ENCODE measurements around the gene ZC2HC1B.
"Not testable (repeated sequence)": the region's sequence is repeated elsewhere in the genome, so short reads cannot be mapped to it uniquely, and the experiment has no call there.

ZC2HC1B gene

GRCh38 chr6:143842902-143843676 lies 21.2 kb upstream of the ZC2HC1B start, which contains the start of gene LTV1:
TSS of gene LTV1 (plus strand) at chr6:143843338. CDS start at chr6:143843478, 140 bp downstream.
- Histone ChIP-seq H3K27me3 (ENCODE audit: control insufficient read depth in 1 of 2, insufficient read depth in 2 of 2, low read length in 2 of 2) (no peaks in the 10 kb centered on the region), H3K9ac (ENCODE audit: low read length) (peak within 1 kb of the TSS; percentile 99), H3K4me3 (ENCODE audit: low read depth in 1 of 2, low read length in 2 of 2) (peak within 1 kb of the TSS; percentile 94 to 97), H3K4me1 (ENCODE audit: insufficient read depth, low read length) (peaks cover 7% of the 10 kb centered on the region), H3K9me3 (ENCODE audit: low read length) (no peaks in the 10 kb centered on the region), H3K36me3 (ENCODE audit: insufficient read depth, low read length) (peaks cover 30% of the 10 kb centered on the region), H3K27ac (ENCODE audit: low read depth, low read length) (peak within 1 kb of the TSS; percentile 97)

- Histone ChIP-seq H3K36me3 (ENCODE audit: insufficient read depth, low read length) (peaks cover 35% of the 10 kb centered on the region), H3K9me3 (ENCODE audit: low read length) (no peaks in the 10 kb centered on the region), H3K9ac (ENCODE audit: low read length) (peak overlapping the region; percentile 99), H3K27ac (ENCODE audit: low read depth, low read length) (peak overlapping the region; percentile 97), H3K4me3 (ENCODE audit: low read depth in 1 of 2, low read length in 2 of 2) (peak overlapping the region; percentile 94 to 97), H3K4me1 (ENCODE audit: insufficient read depth, low read length) (peaks cover 7% of the 10 kb centered on the region), H3K27me3 (ENCODE audit: control insufficient read depth in 1 of 2, insufficient read depth in 2 of 2, low read length in 2 of 2) (no peaks in the 10 kb centered on the region)
Observed at GRCh38 chr6:143843677-143843999, 20.6 kb upstream of the ZC2HC1B start.

- Histone ChIP-seq H3K27me3 (ENCODE audit: control insufficient read depth in 1 of 2, insufficient read depth in 2 of 2, low read length in 2 of 2) (no peaks in the 10 kb centered on the region), H3K36me3 (ENCODE audit: insufficient read depth, low read length) (peaks cover 39% of the 10 kb centered on the region), H3K27ac (ENCODE audit: low read depth, low read length) (peak overlapping the region; percentile 97), H3K4me1 (ENCODE audit: insufficient read depth, low read length) (peaks cover 7% of the 10 kb centered on the region), H3K9me3 (ENCODE audit: low read length) (no peaks in the 10 kb centered on the region), H3K4me3 (ENCODE audit: low read depth in 1 of 2, low read length in 2 of 2) (peak overlapping the region; percentile 94 to 97), H3K9ac (ENCODE audit: low read length) (peak overlapping the region; percentile 99)
Observed at GRCh38 chr6:143844006-143844405, 20.3 kb upstream of the ZC2HC1B start.

DNA sequence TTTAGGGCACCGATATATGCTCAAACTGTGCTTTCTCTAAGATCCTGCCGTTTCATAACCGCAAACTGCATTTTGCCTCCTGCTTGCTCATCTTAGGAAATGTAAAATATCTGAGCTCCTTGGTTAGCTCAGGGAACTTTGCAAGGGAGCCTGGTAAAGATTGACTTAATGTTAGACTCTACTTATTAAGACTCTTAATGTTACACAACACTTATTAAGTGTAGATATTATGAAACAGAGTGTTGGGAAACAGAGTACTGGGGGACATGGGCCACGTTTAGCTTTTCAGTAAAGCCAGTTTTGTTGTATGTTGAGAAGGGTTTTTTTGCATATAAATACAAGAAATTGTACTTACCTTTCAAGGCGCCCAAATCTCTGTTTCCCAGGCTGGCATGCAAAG lies 19.2 kb upstream of the ZC2HC1B start:
- no peaks in the 10 kb centered on the region for H3K9me3 ChIP-seq (ENCODE audit: low read length)
- H3K27ac ChIP-seq (ENCODE audit: low read depth, low read length) = no peak overlapping the region
- H3K36me3 ChIP-seq (ENCODE audit: insufficient read depth, low read length) = peaks cover 49% of the 10 kb centered on the region
- H3K9ac ChIP-seq (ENCODE audit: low read length) = no peak overlapping the region
- peaks cover 7% of the 10 kb centered on the region for H3K4me1 ChIP-seq (ENCODE audit: insufficient read depth, low read length)
- H3K27me3 ChIP-seq (ENCODE audit: control insufficient read depth in 1 of 2, insufficient read depth in 2 of 2, low read length in 2 of 2) = no peaks in the 10 kb centered on the region
- no peak overlapping the region for H3K4me3 ChIP-seq (ENCODE audit: low read depth in 1 of 2, low read length in 2 of 2)

- H3K27me3 ChIP-seq (ENCODE audit: control insufficient read depth in 1 of 2, insufficient read depth in 2 of 2, low read length in 2 of 2); H3K9ac ChIP-seq (ENCODE audit: low read length); H3K4me3 ChIP-seq (ENCODE audit: low read depth in 1 of 2, low read length in 2 of 2); H3K4me1 ChIP-seq (ENCODE audit: insufficient read depth, low read length); H3K9me3 ChIP-seq (ENCODE audit: low read length); H3K27ac ChIP-seq (ENCODE audit: low read depth, low read length): not testable (repeated sequence)
- H3K36me3 ChIP-seq (ENCODE audit: insufficient read depth, low read length) = peaks cover 47% of the 10 kb centered on the region
Observed at GRCh38 chr6:143851706-143852105, 12.6 kb upstream of the ZC2HC1B start.

GRCh38 chr6:143855057-143855456 lies 9.2 kb upstream of the ZC2HC1B start:
- not testable (repeated sequence) for H3K4me1 ChIP-seq (ENCODE audit: insufficient read depth, low read length); H3K9me3 ChIP-seq (ENCODE audit: low read length); H3K9ac ChIP-seq (ENCODE audit: low read length); H3K4me3 ChIP-seq (ENCODE audit: low read depth in 1 of 2, low read length in 2 of 2); H3K27me3 ChIP-seq (ENCODE audit: control insufficient read depth in 1 of 2, insufficient read depth in 2 of 2, low read length in 2 of 2); H3K27ac ChIP-seq (ENCODE audit: low read depth, low read length)
- peaks cover 51% of the 10 kb centered on the region for H3K36me3 ChIP-seq (ENCODE audit: insufficient read depth, low read length)

- not testable (repeated sequence) for H3K4me1 ChIP-seq (ENCODE audit: insufficient read depth, low read length); H3K27ac ChIP-seq (ENCODE audit: low read depth, low read length); H3K9ac ChIP-seq (ENCODE audit: low read length); H3K9me3 ChIP-seq (ENCODE audit: low read length); H3K4me3 ChIP-seq (ENCODE audit: low read depth in 1 of 2, low read length in 2 of 2); H3K27me3 ChIP-seq (ENCODE audit: control insufficient read depth in 1 of 2, insufficient read depth in 2 of 2, low read length in 2 of 2)
- peaks cover 48% of the 10 kb centered on the region for H3K36me3 ChIP-seq (ENCODE audit: insufficient read depth, low read length)
Observed at GRCh38 chr6:143856762-143857161, 7.5 kb upstream of the ZC2HC1B start.

GRCh38 chr6:143857651-143858050 lies 6.6 kb upstream of the ZC2HC1B start:
- H3K36me3 ChIP-seq (ENCODE audit: insufficient read depth, low read length) = peaks cover 52% of the 10 kb centered on the region
- no peaks in the 10 kb centered on the region for H3K9me3 ChIP-seq (ENCODE audit: low read length)
- no peaks in the 10 kb centered on the region for H3K4me1 ChIP-seq (ENCODE audit: insufficient read depth, low read length)
- H3K27me3 ChIP-seq (ENCODE audit: control insufficient read depth in 1 of 2, insufficient read depth in 2 of 2, low read length in 2 of 2) = no peaks in the 10 kb centered on the region
- H3K9ac ChIP-seq (ENCODE audit: low read length) = no peak overlapping the region
- H3K4me3 ChIP-seq (ENCODE audit: low read depth in 1 of 2, low read length in 2 of 2) = no peak overlapping the region
- H3K27ac ChIP-seq (ENCODE audit: low read depth, low read length) = no peak overlapping the region

GRCh38 chr6:143859891-143860660 lies 4.2 kb upstream of the ZC2HC1B start:
- no peaks in the 10 kb centered on the region for H3K4me1 ChIP-seq (ENCODE audit: insufficient read depth, low read length)
- no peak overlapping the region for H3K9ac ChIP-seq (ENCODE audit: low read length)
- no peaks in the 10 kb centered on the region for H3K27me3 ChIP-seq (ENCODE audit: control insufficient read depth in 1 of 2, insufficient read depth in 2 of 2, low read length in 2 of 2)
- no peak overlapping the region for H3K4me3 ChIP-seq (ENCODE audit: low read depth in 1 of 2, low read length in 2 of 2)
- H3K9me3 ChIP-seq (ENCODE audit: low read length) = no peaks in the 10 kb centered on the region
- H3K36me3 ChIP-seq (ENCODE audit: insufficient read depth, low read length) = peaks cover 57% of the 10 kb centered on the region
- H3K27ac ChIP-seq (ENCODE audit: low read depth, low read length) = no peak overlapping the region

DNA sequence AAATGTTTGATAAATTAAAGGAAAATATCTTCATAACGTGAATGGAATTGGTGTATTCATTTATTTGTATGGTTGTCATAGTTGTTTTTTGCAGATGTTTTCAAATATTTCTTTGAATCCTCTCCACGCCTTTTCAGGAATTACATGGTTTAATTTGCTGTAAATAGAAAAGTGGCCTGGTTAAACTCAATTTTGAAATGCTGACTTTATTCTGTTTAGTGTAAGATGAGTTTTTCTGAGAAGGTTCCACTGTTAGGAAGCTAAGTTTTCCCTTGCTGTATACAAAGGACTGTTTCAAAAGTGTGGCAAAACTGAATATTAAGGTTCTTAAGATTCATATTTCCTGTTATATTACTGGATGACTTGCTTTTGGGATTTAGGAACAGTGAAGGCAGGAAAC lies 503 bp upstream of the ZC2HC1B start:
- H3K9ac ChIP-seq (ENCODE audit: low read length) = no peak overlapping the region
- peaks cover 31% of the 10 kb centered on the region for H3K36me3 ChIP-seq (ENCODE audit: insufficient read depth, low read length)
- H3K9me3 ChIP-seq (ENCODE audit: low read length) = no peaks in the 10 kb centered on the region
- H3K27ac ChIP-seq (ENCODE audit: low read depth, low read length) = peak overlapping the region; percentile 42
- H3K4me3 ChIP-seq (ENCODE audit: low read depth in 1 of 2, low read length in 2 of 2) = no peak overlapping the region
- H3K27me3 ChIP-seq (ENCODE audit: control insufficient read depth in 1 of 2, insufficient read depth in 2 of 2, low read length in 2 of 2) = no peaks in the 10 kb centered on the region
- no peaks in the 10 kb centered on the region for H3K4me1 ChIP-seq (ENCODE audit: insufficient read depth, low read length)

DNA sequence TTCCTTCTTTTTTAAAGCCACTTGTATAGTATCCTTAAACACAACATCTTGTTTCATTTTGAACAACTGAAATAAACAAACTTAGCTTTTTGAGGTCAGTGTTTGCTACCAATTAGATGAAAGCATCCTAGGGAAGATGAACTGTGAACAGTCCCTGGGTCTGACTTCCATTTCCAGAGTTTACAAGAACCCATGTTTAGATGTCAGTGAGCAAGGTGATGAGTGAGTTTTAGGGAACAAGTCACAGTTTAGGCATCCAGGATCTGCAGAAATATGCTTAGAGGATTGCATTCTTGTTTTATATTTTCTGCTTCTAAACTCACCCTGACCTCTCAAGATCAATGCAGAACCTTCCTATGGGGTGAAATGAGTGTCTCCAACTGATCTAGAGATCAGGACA lies 3.0 kb downstream of the ZC2HC1B start:
- Histone ChIP-seq H3K4me1 (ENCODE audit: insufficient read depth, low read length) (no peaks in the 10 kb centered on the region), H3K9me3 (ENCODE audit: low read length) (no peaks in the 10 kb centered on the region), H3K4me3 (ENCODE audit: low read depth in 1 of 2, low read length in 2 of 2) (no peak overlapping the region), H3K9ac (ENCODE audit: low read length) (no peak overlapping the region), H3K36me3 (ENCODE audit: insufficient read depth, low read length) (peaks cover 6% of the 10 kb centered on the region), H3K27ac (ENCODE audit: low read depth, low read length) (no peak overlapping the region), H3K27me3 (ENCODE audit: control insufficient read depth in 1 of 2, insufficient read depth in 2 of 2, low read length in 2 of 2) (no peaks in the 10 kb centered on the region)

Measured in muscle layer of colon (tissue), 2 donors.